ENCODE data around the gene SOX13. TPM values are rescaled to one million over a fixed set of nuclear protein-coding genes. Genes with fewer than 3 reads are reported as not detected.

Gene SOX13
- total RNA-seq, 1 experiment from 2014 or later, result 171 TPM

DNA sequence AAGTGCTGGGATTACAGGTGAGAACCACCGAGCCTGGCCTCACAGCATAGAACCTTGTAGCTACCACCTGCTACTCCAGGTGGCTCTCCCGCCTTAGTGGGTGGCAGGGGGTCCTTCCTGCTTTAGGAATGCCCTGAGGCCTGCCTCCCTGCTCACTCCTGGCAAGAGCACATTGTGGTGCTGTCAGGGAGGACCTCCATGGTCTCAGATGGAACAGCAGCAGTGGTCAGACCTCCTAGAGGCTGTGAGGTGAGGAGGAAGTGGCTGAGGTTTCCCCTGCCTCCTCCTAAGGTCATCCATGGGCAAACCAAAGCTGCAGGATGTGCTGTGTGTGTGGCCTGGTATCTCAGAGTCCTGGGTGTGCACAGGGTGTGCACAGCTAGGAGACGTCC lies 6.7 kb downstream of the SOX13 start (continued):
- TF ChIP-seq, protein P1, sequence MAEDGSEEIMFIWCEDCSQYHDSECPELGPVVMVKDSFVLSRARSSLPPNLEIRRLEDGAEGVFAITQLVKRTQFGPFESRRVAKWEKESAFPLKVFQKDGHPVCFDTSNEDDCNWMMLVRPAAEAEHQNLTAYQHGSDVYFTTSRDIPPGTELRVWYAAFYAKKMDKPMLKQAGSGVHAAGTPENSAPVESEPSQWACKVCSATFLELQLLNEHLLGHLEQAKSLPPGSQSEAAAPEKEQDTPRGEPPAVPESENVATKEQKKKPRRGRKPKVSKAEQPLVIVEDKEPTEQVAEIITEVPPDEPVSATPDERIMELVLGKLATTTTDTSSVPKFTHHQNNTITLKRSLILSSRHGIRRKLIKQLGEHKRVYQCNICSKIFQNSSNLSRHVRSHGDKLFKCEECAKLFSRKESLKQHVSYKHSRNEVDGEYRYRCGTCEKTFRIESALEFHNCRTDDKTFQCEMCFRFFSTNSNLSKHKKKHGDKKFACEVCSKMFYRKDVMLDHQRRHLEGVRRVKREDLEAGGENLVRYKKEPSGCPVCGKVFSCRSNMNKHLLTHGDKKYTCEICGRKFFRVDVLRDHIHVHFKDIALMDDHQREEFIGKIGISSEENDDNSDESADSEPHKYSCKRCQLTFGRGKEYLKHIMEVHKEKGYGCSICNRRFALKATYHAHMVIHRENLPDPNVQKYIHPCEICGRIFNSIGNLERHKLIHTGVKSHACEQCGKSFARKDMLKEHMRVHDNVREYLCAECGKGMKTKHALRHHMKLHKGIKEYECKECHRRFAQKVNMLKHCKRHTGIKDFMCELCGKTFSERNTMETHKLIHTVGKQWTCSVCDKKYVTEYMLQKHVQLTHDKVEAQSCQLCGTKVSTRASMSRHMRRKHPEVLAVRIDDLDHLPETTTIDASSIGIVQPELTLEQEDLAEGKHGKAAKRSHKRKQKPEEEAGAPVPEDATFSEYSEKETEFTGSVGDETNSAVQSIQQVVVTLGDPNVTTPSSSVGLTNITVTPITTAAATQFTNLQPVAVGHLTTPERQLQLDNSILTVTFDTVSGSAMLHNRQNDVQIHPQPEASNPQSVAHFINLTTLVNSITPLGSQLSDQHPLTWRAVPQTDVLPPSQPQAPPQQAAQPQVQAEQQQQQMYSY (CRISPR knock-in tag; IDR thresholded peaks at IDR 0.05), result no peak
- no peak for TF ChIP-seq HMGA2 (CRISPR knock-in tag; IDR thresholded peaks at IDR 0.05)
- no peak for TF ChIP-seq EMX1 (CRISPR knock-in tag; IDR thresholded peaks at IDR 0.05)
- TF ChIP-seq ZNF138 (CRISPR knock-in tag; conservative IDR thresholded peaks at IDR 0.05), result no peak
- no peak for TF ChIP-seq TEAD4 (CRISPR knock-in tag; IDR thresholded peaks at IDR 0.05)
- TF ChIP-seq NR2C2 (CRISPR knock-in tag; IDR thresholded peaks at IDR 0.05), result no peak
- no peak for TF ChIP-seq RORB (CRISPR knock-in tag; IDR thresholded peaks at IDR 0.05)
- TF ChIP-seq ZNF317 (CRISPR knock-in tag; IDR thresholded peaks at IDR 0.05; ENCODE audit: borderline replicate concordance, low read depth), result no peak
- no peak for TF ChIP-seq ETV6 (CRISPR knock-in tag; IDR thresholded peaks at IDR 0.05)
- TF ChIP-seq ZNF219 (CRISPR knock-in tag; IDR thresholded peaks at IDR 0.05; ENCODE audit: borderline replicate concordance), result no peak
- TF ChIP-seq, protein P2, sequence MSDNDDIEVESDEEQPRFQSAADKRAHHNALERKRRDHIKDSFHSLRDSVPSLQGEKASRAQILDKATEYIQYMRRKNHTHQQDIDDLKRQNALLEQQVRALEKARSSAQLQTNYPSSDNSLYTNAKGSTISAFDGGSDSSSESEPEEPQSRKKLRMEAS (CRISPR knock-in tag; IDR thresholded peaks at IDR 0.05), result no peak
- no peak for TF ChIP-seq SMAD3 (CRISPR knock-in tag; IDR thresholded peaks at IDR 0.05; ENCODE audit: borderline replicate concordance)
- TF ChIP-seq, protein P3, sequence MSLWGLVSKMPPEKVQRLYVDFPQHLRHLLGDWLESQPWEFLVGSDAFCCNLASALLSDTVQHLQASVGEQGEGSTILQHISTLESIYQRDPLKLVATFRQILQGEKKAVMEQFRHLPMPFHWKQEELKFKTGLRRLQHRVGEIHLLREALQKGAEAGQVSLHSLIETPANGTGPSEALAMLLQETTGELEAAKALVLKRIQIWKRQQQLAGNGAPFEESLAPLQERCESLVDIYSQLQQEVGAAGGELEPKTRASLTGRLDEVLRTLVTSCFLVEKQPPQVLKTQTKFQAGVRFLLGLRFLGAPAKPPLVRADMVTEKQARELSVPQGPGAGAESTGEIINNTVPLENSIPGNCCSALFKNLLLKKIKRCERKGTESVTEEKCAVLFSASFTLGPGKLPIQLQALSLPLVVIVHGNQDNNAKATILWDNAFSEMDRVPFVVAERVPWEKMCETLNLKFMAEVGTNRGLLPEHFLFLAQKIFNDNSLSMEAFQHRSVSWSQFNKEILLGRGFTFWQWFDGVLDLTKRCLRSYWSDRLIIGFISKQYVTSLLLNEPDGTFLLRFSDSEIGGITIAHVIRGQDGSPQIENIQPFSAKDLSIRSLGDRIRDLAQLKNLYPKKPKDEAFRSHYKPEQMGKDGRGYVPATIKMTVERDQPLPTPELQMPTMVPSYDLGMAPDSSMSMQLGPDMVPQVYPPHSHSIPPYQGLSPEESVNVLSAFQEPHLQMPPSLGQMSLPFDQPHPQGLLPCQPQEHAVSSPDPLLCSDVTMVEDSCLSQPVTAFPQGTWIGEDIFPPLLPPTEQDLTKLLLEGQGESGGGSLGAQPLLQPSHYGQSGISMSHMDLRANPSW (CRISPR knock-in tag; conservative IDR thresholded peaks at IDR 0.05; ENCODE audit: low read depth), result no peak
- no peak for TF ChIP-seq CREB1 (CRISPR knock-in tag; IDR thresholded peaks at IDR 0.05)
- TF ChIP-seq, protein P4, sequence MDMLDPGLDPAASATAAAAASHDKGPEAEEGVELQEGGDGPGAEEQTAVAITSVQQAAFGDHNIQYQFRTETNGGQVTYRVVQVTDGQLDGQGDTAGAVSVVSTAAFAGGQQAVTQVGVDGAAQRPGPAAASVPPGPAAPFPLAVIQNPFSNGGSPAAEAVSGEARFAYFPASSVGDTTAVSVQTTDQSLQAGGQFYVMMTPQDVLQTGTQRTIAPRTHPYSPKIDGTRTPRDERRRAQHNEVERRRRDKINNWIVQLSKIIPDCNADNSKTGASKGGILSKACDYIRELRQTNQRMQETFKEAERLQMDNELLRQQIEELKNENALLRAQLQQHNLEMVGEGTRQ (CRISPR knock-in tag; IDR thresholded peaks at IDR 0.05), result no peak
- TF ChIP-seq, protein P5, sequence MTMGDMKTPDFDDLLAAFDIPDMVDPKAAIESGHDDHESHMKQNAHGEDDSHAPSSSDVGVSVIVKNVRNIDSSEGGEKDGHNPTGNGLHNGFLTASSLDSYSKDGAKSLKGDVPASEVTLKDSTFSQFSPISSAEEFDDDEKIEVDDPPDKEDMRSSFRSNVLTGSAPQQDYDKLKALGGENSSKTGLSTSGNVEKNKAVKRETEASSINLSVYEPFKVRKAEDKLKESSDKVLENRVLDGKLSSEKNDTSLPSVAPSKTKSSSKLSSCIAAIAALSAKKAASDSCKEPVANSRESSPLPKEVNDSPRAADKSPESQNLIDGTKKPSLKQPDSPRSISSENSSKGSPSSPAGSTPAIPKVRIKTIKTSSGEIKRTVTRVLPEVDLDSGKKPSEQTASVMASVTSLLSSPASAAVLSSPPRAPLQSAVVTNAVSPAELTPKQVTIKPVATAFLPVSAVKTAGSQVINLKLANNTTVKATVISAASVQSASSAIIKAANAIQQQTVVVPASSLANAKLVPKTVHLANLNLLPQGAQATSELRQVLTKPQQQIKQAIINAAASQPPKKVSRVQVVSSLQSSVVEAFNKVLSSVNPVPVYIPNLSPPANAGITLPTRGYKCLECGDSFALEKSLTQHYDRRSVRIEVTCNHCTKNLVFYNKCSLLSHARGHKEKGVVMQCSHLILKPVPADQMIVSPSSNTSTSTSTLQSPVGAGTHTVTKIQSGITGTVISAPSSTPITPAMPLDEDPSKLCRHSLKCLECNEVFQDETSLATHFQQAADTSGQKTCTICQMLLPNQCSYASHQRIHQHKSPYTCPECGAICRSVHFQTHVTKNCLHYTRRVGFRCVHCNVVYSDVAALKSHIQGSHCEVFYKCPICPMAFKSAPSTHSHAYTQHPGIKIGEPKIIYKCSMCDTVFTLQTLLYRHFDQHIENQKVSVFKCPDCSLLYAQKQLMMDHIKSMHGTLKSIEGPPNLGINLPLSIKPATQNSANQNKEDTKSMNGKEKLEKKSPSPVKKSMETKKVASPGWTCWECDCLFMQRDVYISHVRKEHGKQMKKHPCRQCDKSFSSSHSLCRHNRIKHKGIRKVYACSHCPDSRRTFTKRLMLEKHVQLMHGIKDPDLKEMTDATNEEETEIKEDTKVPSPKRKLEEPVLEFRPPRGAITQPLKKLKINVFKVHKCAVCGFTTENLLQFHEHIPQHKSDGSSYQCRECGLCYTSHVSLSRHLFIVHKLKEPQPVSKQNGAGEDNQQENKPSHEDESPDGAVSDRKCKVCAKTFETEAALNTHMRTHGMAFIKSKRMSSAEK (CRISPR knock-in tag; IDR thresholded peaks at IDR 0.05; ENCODE audit: borderline replicate concordance), result no peak
- TF ChIP-seq CBFB (CRISPR knock-in tag; IDR thresholded peaks at IDR 0.05; ENCODE audit: low read depth), result no peak
- no peak for TF ChIP-seq NR1H2 (CRISPR knock-in tag; IDR thresholded peaks at IDR 0.05)
- no peak for TF ChIP-seq OVOL2 (CRISPR knock-in tag; IDR thresholded peaks at IDR 0.05; ENCODE audit: borderline replicate concordance)
- TF ChIP-seq MYBL2 (CRISPR knock-in tag; IDR thresholded peaks at IDR 0.05), result 0 out of 2 replicates have a peak, but pooled peaks have one; percentile 19
- no peak for TF ChIP-seq ZNF396 (CRISPR knock-in tag; IDR thresholded peaks at IDR 0.05; ENCODE audit: borderline replicate concordance)
- TF ChIP-seq, protein P6, sequence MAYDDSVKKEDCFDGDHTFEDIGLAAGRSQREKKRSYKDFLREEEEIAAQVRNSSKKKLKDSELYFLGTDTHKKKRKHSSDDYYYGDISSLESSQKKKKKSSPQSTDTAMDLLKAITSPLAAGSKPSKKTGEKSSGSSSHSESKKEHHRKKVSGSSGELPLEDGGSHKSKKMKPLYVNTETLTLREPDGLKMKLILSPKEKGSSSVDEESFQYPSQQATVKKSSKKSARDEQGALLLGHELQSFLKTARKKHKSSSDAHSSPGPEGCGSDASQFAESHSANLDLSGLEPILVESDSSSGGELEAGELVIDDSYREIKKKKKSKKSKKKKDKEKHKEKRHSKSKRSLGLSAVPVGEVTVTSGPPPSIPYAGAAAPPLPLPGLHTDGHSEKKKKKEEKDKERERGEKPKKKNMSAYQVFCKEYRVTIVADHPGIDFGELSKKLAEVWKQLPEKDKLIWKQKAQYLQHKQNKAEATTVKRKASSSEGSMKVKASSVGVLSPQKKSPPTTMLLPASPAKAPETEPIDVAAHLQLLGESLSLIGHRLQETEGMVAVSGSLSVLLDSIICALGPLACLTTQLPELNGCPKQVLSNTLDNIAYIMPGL (CRISPR knock-in tag; IDR thresholded peaks at IDR 0.05), result no peak
- TF ChIP-seq IRF2 (CRISPR knock-in tag; IDR thresholded peaks at IDR 0.05; ENCODE audit: borderline replicate concordance, low read depth), result no peak
- 0 out of 2 replicates have a peak, but pooled peaks have one; percentile 39 for TF ChIP-seq NFE2L1 (CRISPR knock-in tag; IDR thresholded peaks at IDR 0.05)
- no peak for TF ChIP-seq SP1 (CRISPR knock-in tag; conservative IDR thresholded peaks at IDR 0.05)
- no peak for TF ChIP-seq CREM (CRISPR knock-in tag; IDR thresholded peaks at IDR 0.05)
- no peak for TF ChIP-seq NFYB (CRISPR knock-in tag; conservative IDR thresholded peaks at IDR 0.05; ENCODE audit: low read depth)
- TF ChIP-seq GRHL2 (CRISPR knock-in tag; IDR thresholded peaks at IDR 0.05; ENCODE audit: insufficient replicate concordance, severe bottlenecking), result no peak
- TF ChIP-seq ZNF671 (CRISPR knock-in tag; IDR thresholded peaks at IDR 0.05), result no peak

Measured in WTC11 (cell line).